Vagina (tissue), 2 donors: ENCODE results near the gene CCDC8. TPM values are rescaled to one million over a fixed set of nuclear protein-coding genes. Genes with fewer than 3 reads are reported as not detected.
"Not testable (repeated sequence)": the region's sequence is repeated elsewhere in the genome, so short reads cannot be mapped to it uniquely, and the experiment has no call there.

Experiments used
- DNase-seq, 2 donors: peaks; one replicate each; pipeline ENCODE4 v3.0.0-alpha.2; 2017; ENCODE audit errors: extremely low spot score in 2 of 2
- H3K27ac ChIP-seq: fragments of 200-600 bp; sonication (generic); one replicate; pipeline ENCODE4 v1.5.1; 2019
- H3K27me3 ChIP-seq: fragments of 200-600 bp; sonication (generic); one replicate; pipeline ENCODE4 v1.5.1; 2019
- H3K36me3 ChIP-seq, 2 donors: fragments of 200-600 bp; sonication (generic); one replicate each; pipeline ENCODE4 v1.5.1; 2017 to 2019
- H3K4me1 ChIP-seq: fragments of 200-600 bp; sonication (generic); one replicate; pipeline ENCODE4 v1.5.1; 2019
- H3K4me3 ChIP-seq, 2 donors: fragments of 200-600 bp; sonication (generic); 1 replicate in 1 of 2; 2 replicates in 1 of 2; pipeline ENCODE4 v1.5.1; 2016 to 2019
- H3K9me3 ChIP-seq: fragments of 200-600 bp; sonication (generic); one replicate; pipeline ENCODE4 v1.5.1; 2019
- CTCF ChIP-seq, 3 experiments: fragments of 450-650 bp in 2 of 3; fragments of 200-600 bp in 1 of 3; sonication (generic) in 1 of 3; IDR thresholded peaks; one replicate each; pipeline ENCODE4 v1.5.1; 2017 to 2019; ENCODE audit warnings: antibody characterized with exemption in 3 of 3, mild to moderate bottlenecking in 2 of 3, moderate library complexity in 2 of 3
- POLR2A ChIP-seq, 2 donors: fragments of 450-650 bp; IDR thresholded peaks; one replicate each; pipeline ENCODE4 v1.6.1; 2017; ENCODE audit warnings: antibody characterized with exemption in 2 of 2, mild to moderate bottlenecking in 2 of 2, moderate library complexity in 2 of 2
- POLR2AphosphoS5 ChIP-seq, 2 donors: sonication (generic); formaldehyde crosslinking; IDR thresholded peaks; one replicate each; pipeline ENCODE4 v1.9.0; 2017; ENCODE audit warnings: antibody characterized with exemption in 2 of 2, mild to moderate bottlenecking in 2 of 2, low read depth in 1 of 2; ENCODE audit not compliant: insufficient read depth in 1 of 2
- intact Hi-C: fragments of 100-400 bp; cut with DNase I; formaldehyde crosslinking; loops from one replicate; pipeline ENCODE4 v1.15.1; 2023
- total RNA-seq: library from RNA; depleted of rRNA; stranded (reverse); fragments of >200 nt; gene quantifications from one replicate; pipeline ENCODE4 v1.2.3, GENCODE V29; 2016

Gene CCDC8
- total RNA-seq, 1 donor from 2014 or later = 7.4 TPM

GRCh38 chr19:46442808-46443450 is 29.6 kb upstream of the CCDC8 start:
- intact Hi-C loops = no loop called here
- H3K4me1 ChIP-seq = peaks cover 10% of the 10 kb centered on the region
- no peak overlapping the region for H3K4me3 ChIP-seq
- H3K27me3 ChIP-seq = no peaks in the 10 kb centered on the region
- no peak for DNase-seq
- no peaks in the 10 kb centered on the region for H3K9me3 ChIP-seq
- no peaks in the 10 kb centered on the region for H3K36me3 ChIP-seq
- H3K27ac ChIP-seq = no peak overlapping the region
- peak in 1 of 2 donors; percentile 19 for TF ChIP-seq POLR2AphosphoS5 (IDR thresholded peaks at IDR 0.05; ENCODE audit: insufficient read depth in 1 of 2, low read depth in 1 of 2)
- TF ChIP-seq POLR2A (IDR thresholded peaks at IDR 0.05) = no peak

GRCh38 chr19:46441866-46442265 is 28.5 kb upstream of the CCDC8 start:
- no peak overlapping the region for H3K27ac ChIP-seq
- H3K27me3 ChIP-seq = no peaks in the 10 kb centered on the region
- TF ChIP-seq POLR2AphosphoS5 (IDR thresholded peaks at IDR 0.05; ENCODE audit: insufficient read depth in 1 of 2, low read depth in 1 of 2) = no peak
- TF ChIP-seq CTCF (IDR thresholded peaks at IDR 0.05) = no peak
- no peak for TF ChIP-seq POLR2A (IDR thresholded peaks at IDR 0.05)
- H3K4me1 ChIP-seq = peaks cover 10% of the 10 kb centered on the region
- DNase-seq = no peak
- H3K9me3 ChIP-seq = no peaks in the 10 kb centered on the region
- intact Hi-C loops = no loop called here
- H3K4me3 ChIP-seq = no peak overlapping the region
- H3K36me3 ChIP-seq = no peaks in the 10 kb centered on the region

- H3K4me1 ChIP-seq, H3K36me3 ChIP-seq, intact Hi-C loops, H3K9me3 ChIP-seq, H3K4me3 ChIP-seq, H3K27me3 ChIP-seq, DNase-seq, H3K27ac ChIP-seq: not testable (repeated sequence)
Observed at GRCh38 chr19:46435689-46436088, 22.3 kb upstream of the CCDC8 start.

- no peak for DNase-seq
- no peak overlapping the region for H3K4me3 ChIP-seq
- no peak overlapping the region for H3K27ac ChIP-seq
- H3K36me3 ChIP-seq = no peaks in the 10 kb centered on the region
- no peaks in the 10 kb centered on the region for H3K27me3 ChIP-seq
- TF ChIP-seq POLR2A (IDR thresholded peaks at IDR 0.05) (no peak), CTCF (IDR thresholded peaks at IDR 0.05) (no peak), POLR2AphosphoS5 (IDR thresholded peaks at IDR 0.05; ENCODE audit: insufficient read depth in 1 of 2, low read depth in 1 of 2) (no peak)
- no peaks in the 10 kb centered on the region for H3K9me3 ChIP-seq
- intact Hi-C loops = no loop called here
- no peaks in the 10 kb centered on the region for H3K4me1 ChIP-seq
Observed at GRCh38 chr19:46435009-46435408, 21.6 kb upstream of the CCDC8 start.

GRCh38 chr19:46433470-46433869 is 20.1 kb upstream of the CCDC8 start:
- H3K27ac ChIP-seq, intact Hi-C loops, H3K27me3 ChIP-seq, DNase-seq, H3K4me1 ChIP-seq, H3K9me3 ChIP-seq, H3K36me3 ChIP-seq, H3K4me3 ChIP-seq: not testable (repeated sequence)

GRCh38 chr19:46431824-46432223 is 18.5 kb upstream of the CCDC8 start:
- Histone ChIP-seq H3K27me3 (no peaks in the 10 kb centered on the region), H3K4me1 (peaks cover 10% of the 10 kb centered on the region), H3K27ac (no peak overlapping the region), H3K4me3 (no peak overlapping the region), H3K9me3 (no peaks in the 10 kb centered on the region), H3K36me3 (no peaks in the 10 kb centered on the region)
- TF ChIP-seq POLR2A (IDR thresholded peaks at IDR 0.05) = no peak
- no peak for TF ChIP-seq CTCF (IDR thresholded peaks at IDR 0.05)
- no peak for TF ChIP-seq POLR2AphosphoS5 (IDR thresholded peaks at IDR 0.05; ENCODE audit: insufficient read depth in 1 of 2, low read depth in 1 of 2)
- no peak for DNase-seq
- intact Hi-C loops = no loop called here
